Memory B cell (primary cell): ENCODE measurements around the gene NHLRC4.
"Not testable (repeated sequence)": the region's sequence is repeated elsewhere in the genome, so short reads cannot be mapped to it uniquely, and the experiment has no call there.

Experiments
- ATAC-seq: fragments of 150-1000 bp; cut with Tn5 transposase; 2 replicates; pipeline ENCODE4 v1.10.0; 2021; ENCODE audit warnings: low read depth, mild to moderate bottlenecking, moderate library complexity
- DNase-seq, 2 donors: peaks; one replicate each; pipeline ENCODE4 v3.0.0; 2022; ENCODE audit warnings: low spot score in 2 of 2
- H3K27ac Mint-ChIP-seq: one replicate; pipeline ENCODE4 v1.8.0; 2022; ENCODE audit warnings: mild to moderate bottlenecking, moderate library complexity, mixed read lengths
- H3K27me3 Mint-ChIP-seq: one replicate; pipeline ENCODE4 v1.8.0; 2022; ENCODE audit warnings: mixed read lengths
- H3K36me3 Mint-ChIP-seq: one replicate; pipeline ENCODE4 v1.8.0; 2022; ENCODE audit warnings: mild to moderate bottlenecking, mixed read lengths
- H3K4me1 Mint-ChIP-seq: one replicate; pipeline ENCODE4 v1.8.0; 2022; ENCODE audit warnings: mixed read lengths
- H3K4me3 Mint-ChIP-seq: one replicate; pipeline ENCODE4 v1.8.0; 2022; ENCODE audit warnings: mild to moderate bottlenecking, moderate library complexity, mixed read lengths
- H3K9me3 Mint-ChIP-seq: one replicate; pipeline ENCODE4 v1.8.0; 2022; ENCODE audit warnings: mixed read lengths

NHLRC4 gene

DNA sequence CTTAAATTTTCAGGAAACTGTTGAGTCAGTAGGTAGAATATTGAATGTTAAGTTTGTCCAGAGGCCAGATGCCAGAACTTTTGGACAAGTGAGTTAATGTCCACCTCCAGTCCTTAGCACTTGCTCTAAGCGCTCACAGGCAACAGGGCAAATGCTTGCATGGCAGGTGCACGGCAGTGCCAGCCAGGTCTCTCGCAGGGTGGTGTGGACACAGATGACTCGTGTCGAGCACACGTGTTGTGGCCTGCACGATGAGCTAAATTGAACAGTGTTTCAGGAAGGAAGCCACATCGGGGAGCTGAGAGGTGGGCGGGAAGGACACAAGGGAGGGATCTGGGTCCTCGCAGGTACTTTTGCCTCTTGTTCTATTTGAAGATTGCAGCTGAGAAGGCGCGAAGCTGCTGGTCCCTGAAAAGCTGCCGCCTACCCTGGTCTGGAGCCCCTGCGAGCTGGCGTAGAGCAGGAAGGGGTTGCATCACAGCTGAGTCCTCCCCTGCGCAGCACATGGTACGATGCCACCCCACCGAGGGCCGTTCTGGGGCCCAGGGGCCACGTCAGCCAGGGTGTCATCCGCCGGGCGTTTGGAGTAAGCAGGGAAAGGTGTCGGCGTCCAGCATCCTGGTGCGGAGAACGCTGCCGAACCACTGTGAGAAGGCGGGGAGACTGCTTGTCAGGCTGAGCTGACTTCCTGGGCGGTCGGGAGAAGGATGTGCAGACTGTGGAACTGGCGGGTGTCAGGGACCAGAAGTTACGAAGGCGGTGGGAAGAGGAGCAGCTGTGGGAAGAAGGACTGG lies 29.3 kb downstream of the NHLRC4 start:
- no peak overlapping the region for H3K27ac Mint-ChIP-seq
- DNase-seq, result no peak

DNA sequence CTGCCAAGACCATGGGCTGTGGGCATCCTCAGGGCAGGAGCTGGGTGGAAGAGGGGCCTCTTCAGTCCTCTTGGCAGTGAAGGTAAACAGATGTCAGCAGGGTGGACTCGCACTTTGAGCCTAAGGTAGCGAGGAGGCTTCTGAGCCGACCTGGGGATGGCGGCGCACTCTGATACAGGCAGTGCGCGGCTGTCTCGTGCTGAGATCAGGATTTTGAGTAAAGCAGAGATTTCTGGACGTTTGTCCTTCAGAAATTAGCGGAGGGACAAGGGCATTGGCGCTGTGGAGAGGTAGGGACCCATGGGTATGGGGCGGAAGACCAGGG lies 29.9 kb downstream of the NHLRC4 start:
- no peak for DNase-seq
- peaks cover 23% of the 10 kb centered on the region for H3K4me1 Mint-ChIP-seq
- ATAC-seq, result no peak
- peaks cover 13% of the 10 kb centered on the region for H3K36me3 Mint-ChIP-seq
- H3K27ac Mint-ChIP-seq, result no peak overlapping the region
- no peaks in the 10 kb centered on the region for H3K27me3 Mint-ChIP-seq
- no peaks in the 10 kb centered on the region for H3K9me3 Mint-ChIP-seq
- H3K4me3 Mint-ChIP-seq, result no peak overlapping the region

More for the DNA sequence above, 29.3 kb downstream of the NHLRC4 start:
- Mint-ChIP-seq H3K4me3 (no peak overlapping the region), H3K36me3 (peaks cover 13% of the 10 kb centered on the region), H3K4me1 (peaks cover 24% of the 10 kb centered on the region), H3K9me3 (no peaks in the 10 kb centered on the region), H3K27me3 (no peaks in the 10 kb centered on the region)
- no peak for ATAC-seq

DNA sequence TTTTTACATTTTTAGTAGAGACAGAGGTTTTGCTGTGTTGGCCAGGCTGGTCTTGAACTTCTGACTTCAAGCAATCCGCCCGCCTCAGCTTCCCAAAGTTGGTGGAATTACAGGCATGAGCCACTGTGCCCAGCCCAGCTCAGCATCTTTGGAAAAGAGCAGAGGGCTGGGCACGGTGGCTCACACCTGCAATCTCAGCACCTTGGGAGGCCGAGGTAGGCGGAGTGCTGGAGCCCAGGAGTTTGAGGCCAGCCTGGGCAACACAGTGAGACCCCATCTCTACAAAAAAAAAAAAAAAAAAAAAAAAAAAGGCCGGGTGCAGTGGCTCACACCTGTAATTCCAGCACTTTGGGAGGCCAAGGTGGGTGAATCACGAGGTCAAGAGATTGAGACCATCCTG lies 30.9 kb downstream of the NHLRC4 start:
- H3K4me3 Mint-ChIP-seq, H3K27me3 Mint-ChIP-seq, ATAC-seq, H3K27ac Mint-ChIP-seq, DNase-seq, H3K9me3 Mint-ChIP-seq: not testable (repeated sequence)
- H3K4me1 Mint-ChIP-seq, result peaks cover 19% of the 10 kb centered on the region
- H3K36me3 Mint-ChIP-seq, result peaks cover 13% of the 10 kb centered on the region

- ATAC-seq (no peak), DNase-seq (no peak)
- Mint-ChIP-seq H3K4me1 (peaks cover 11% of the 10 kb centered on the region), H3K4me3 (no peak overlapping the region), H3K9me3 (no peaks in the 10 kb centered on the region), H3K36me3 (peaks cover 10% of the 10 kb centered on the region), H3K27me3 (no peaks in the 10 kb centered on the region), H3K27ac (no peak overlapping the region)
These were observed 32.3 kb downstream of the NHLRC4 start for GRCh38 chr16:598823-599739.

DNA sequence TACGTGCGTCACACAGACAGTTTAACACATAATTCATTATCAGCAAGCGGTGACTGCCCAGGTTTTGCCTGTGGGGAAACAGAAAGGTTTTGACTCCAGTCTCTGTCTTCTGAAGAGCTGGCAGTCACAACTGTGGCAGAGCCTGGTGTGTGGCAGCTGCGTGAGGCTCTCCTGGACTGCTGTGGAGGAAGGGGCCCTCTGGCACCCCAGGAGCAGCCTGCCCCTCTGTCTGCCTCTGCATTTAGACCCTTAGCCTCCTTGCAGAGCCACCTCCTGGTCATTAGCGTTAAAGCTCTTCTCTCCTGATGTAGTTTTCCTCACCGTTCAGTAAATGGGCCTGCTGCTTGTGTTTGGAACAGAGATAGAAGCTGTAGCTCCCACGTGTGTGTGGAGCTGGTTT lies 34.0 kb downstream of the NHLRC4 start:
- H3K4me3 Mint-ChIP-seq, result no peak overlapping the region
- no peak overlapping the region for H3K27ac Mint-ChIP-seq
- H3K9me3 Mint-ChIP-seq, result no peaks in the 10 kb centered on the region
- no peak for DNase-seq
- peaks cover 11% of the 10 kb centered on the region for H3K4me1 Mint-ChIP-seq
- no peak for ATAC-seq
- no peaks in the 10 kb centered on the region for H3K27me3 Mint-ChIP-seq
- peaks cover 10% of the 10 kb centered on the region for H3K36me3 Mint-ChIP-seq

DNA sequence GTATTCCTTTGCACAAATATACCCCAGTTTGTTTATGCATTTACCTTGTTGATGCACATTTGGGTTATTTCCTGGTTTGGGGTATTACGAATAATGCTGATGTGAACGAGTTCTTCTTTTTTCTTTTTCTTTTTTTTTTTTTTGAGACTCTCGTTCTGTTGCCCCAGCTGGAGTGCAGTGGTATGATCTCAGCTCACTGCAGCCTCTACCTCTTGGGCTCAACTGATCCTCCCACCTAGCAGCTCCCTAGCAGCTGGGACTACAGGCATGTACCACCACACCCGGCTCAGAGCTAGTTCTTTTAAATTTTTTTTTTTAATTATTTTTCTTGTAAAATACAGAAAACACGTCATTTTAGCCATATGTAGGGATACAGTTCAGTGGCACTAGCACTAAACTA lies 37.1 kb downstream of the NHLRC4 start:
- Mint-ChIP-seq H3K9me3 (no peaks in the 10 kb centered on the region), H3K4me3 (no peak overlapping the region), H3K36me3 (no peaks in the 10 kb centered on the region), H3K27ac (no peak overlapping the region), H3K27me3 (no peaks in the 10 kb centered on the region), H3K4me1 (peaks cover 7% of the 10 kb centered on the region)
- DNase-seq, result no peak
- no peak for ATAC-seq

DNA sequence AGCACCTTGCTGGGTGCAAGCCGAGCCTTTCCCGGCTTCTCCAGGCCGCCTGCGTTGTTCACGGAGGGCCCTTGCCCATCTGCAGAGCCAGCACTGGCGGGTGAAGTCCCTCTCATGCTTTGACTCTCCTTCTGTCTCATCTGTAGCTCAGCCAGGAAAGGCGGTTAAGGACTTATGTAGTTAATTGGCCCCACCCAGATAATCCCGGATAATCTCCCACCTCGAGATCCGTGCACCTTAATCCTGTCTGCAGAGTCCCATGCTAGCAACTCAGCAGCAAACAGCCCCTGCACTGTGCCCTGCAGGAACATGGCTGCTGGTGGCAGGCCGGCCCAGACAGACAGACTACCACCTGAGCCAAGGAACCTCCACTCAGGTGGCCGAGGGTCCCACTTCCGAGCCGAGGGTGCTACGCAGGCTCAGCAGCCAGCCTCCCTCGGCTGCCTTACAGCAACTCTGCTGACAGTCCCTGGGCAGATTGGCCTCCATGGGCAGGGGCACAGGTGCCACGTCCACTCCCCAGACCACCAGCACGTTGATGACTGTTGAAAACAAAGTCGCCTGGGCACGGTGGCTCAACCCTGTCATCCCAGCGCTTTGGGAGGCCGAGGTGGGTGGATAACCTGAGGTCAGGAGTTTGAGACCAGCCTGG lies 40.0 kb downstream of the NHLRC4 start:
- no peak overlapping the region for H3K4me3 Mint-ChIP-seq
- ATAC-seq, result no peak
- H3K9me3 Mint-ChIP-seq, result no peaks in the 10 kb centered on the region
- peaks cover 12% of the 10 kb centered on the region for H3K4me1 Mint-ChIP-seq
- DNase-seq, result no peak
- no peak overlapping the region for H3K27ac Mint-ChIP-seq
- H3K36me3 Mint-ChIP-seq, result no peaks in the 10 kb centered on the region
- no peaks in the 10 kb centered on the region for H3K27me3 Mint-ChIP-seq

- H3K4me3 Mint-ChIP-seq, result no peak overlapping the region
- H3K27ac Mint-ChIP-seq, result no peak overlapping the region
These were observed 41.2 kb downstream of the NHLRC4 start for GRCh38 chr16:608019-608418.

GRCh38 chr16:609316-609715 lies 42.5 kb downstream of the NHLRC4 start:
- H3K4me1 Mint-ChIP-seq, result peaks cover 12% of the 10 kb centered on the region
- H3K36me3 Mint-ChIP-seq, result peaks cover 3% of the 10 kb centered on the region
- no peak overlapping the region for H3K27ac Mint-ChIP-seq
- H3K4me3 Mint-ChIP-seq, result no peak overlapping the region
- no peaks in the 10 kb centered on the region for H3K9me3 Mint-ChIP-seq
- DNase-seq (no peak), ATAC-seq (no peak)
- H3K27me3 Mint-ChIP-seq, result no peaks in the 10 kb centered on the region

More at GRCh38 chr16:608019-608418, 41.2 kb downstream of the NHLRC4 start:
- Mint-ChIP-seq H3K27me3 (no peaks in the 10 kb centered on the region), H3K4me1 (peaks cover 12% of the 10 kb centered on the region), H3K36me3 (no peaks in the 10 kb centered on the region), H3K9me3 (no peaks in the 10 kb centered on the region)
- no peak for DNase-seq
- ATAC-seq, result peak; percentile 19

GRCh38 chr16:609984-610383 lies 43.2 kb downstream of the NHLRC4 start:
- Mint-ChIP-seq H3K27me3 (no peaks in the 10 kb centered on the region), H3K4me3 (no peak overlapping the region), H3K4me1 (peaks cover 16% of the 10 kb centered on the region), H3K36me3 (peaks cover 9% of the 10 kb centered on the region), H3K27ac (no peak overlapping the region), H3K9me3 (no peaks in the 10 kb centered on the region)
- DNase-seq, result no peak
- ATAC-seq, result no peak

DNA sequence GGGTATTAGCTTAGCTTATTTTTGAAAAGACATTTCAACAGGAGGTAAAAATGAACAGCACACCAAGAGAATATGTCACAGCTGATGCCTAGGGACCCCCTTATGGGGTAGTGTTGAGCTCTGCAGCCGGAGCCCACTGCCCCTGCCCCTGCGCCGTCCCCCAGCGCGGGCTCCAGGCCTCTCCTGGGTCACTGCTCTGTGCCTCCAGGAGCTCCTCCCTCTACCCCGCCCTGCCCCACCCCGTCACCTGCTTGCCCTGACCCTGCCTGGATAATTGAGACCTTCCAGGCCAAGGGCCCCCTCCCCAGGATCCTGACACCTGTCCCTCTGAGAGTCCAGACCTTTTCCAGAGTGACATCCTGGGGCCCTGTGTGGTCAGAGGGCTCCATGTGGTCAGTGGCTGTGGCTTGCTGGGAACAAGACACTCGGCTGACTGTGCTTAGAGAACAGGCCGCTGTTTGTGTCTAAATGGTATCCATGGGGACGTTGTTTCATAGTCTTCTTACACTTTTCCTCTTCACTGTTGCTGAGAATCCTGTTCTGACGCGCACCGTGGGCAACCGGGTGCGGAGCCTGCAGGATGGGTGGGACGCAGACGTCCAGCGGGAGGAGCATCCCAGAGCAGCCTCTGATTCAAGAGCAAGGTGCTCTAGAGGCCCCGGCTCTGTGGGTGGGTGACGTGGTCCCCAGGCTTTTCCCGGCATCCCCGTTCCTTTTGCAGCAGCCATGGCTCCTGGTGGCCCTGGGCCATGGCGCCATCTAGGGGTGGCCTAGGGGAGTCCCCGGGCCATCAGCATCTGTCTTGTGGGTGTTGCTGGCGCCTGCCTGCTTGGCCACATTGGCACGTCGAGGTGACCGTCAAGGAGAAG lies 43.9 kb downstream of the NHLRC4 start:
- Mint-ChIP-seq H3K4me1 (peaks cover 16% of the 10 kb centered on the region), H3K36me3 (peaks cover 10% of the 10 kb centered on the region), H3K27ac (no peak overlapping the region), H3K9me3 (no peaks in the 10 kb centered on the region), H3K4me3 (no peak overlapping the region), H3K27me3 (no peaks in the 10 kb centered on the region)
- peak in 1 of 2 donors; percentile 42 for DNase-seq
- peak; percentile 68 for ATAC-seq

- Mint-ChIP-seq H3K9me3 (no peaks in the 10 kb centered on the region), H3K4me3 (no peak overlapping the region), H3K4me1 (peaks cover 9% of the 10 kb centered on the region), H3K27ac (no peak overlapping the region), H3K36me3 (peaks cover 10% of the 10 kb centered on the region), H3K27me3 (no peaks in the 10 kb centered on the region)
- no peak for DNase-seq
- no peak for ATAC-seq
These were observed 48.3 kb downstream of the NHLRC4 start for GRCh38 chr16:615122-615521.

DNA sequence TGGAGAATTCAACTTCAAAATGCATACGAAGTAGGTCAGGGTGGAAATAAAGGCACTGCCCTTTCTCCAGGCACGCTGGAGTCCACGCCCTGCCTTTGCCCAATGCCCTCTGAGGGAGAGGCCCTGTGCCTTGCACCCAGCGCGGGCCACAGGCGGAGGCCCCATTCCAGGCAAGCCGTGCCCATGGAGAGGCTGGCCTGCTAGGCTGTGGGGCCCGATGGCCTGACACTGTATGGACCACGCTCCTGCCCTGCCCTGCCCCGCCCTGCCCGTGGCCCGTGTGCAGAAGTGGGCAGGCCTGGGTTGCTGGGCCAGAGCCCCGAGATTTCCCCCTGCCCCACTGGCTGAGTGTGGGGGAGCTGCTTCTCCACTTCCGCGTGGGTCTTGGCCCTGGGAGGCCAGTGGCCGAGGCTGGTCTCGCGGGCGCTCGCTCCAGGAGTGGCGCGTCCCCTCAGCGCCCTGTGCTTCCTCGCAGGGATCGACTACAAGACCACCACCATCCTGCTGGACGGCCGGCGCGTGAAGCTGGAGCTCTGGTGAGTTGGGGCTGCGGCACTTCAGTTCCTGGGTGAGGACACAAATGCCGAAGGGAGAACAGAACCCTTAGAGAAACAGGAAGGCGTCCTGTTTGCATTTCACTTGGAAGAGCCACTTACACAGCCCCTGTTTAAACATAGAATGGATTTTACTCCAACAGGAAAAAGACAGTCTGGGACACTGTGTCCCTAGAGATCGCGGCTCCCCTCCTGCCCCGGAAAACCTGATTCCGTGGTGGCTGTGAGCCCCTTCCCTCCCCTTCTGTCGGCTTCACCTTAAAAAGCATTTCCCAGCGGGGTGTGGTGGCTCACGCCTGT lies 50.2 kb downstream of the NHLRC4 start:
- H3K9me3 Mint-ChIP-seq, result no peaks in the 10 kb centered on the region
- H3K27ac Mint-ChIP-seq, result no peak overlapping the region
- ATAC-seq (no peak), DNase-seq (no peak)
- peaks cover 9% of the 10 kb centered on the region for H3K4me1 Mint-ChIP-seq
- no peak overlapping the region for H3K4me3 Mint-ChIP-seq
- H3K36me3 Mint-ChIP-seq, result peaks cover 10% of the 10 kb centered on the region
- H3K27me3 Mint-ChIP-seq, result no peaks in the 10 kb centered on the region
